ENCODE data around the gene BTBD9.

The BTBD9 gene

DNA sequence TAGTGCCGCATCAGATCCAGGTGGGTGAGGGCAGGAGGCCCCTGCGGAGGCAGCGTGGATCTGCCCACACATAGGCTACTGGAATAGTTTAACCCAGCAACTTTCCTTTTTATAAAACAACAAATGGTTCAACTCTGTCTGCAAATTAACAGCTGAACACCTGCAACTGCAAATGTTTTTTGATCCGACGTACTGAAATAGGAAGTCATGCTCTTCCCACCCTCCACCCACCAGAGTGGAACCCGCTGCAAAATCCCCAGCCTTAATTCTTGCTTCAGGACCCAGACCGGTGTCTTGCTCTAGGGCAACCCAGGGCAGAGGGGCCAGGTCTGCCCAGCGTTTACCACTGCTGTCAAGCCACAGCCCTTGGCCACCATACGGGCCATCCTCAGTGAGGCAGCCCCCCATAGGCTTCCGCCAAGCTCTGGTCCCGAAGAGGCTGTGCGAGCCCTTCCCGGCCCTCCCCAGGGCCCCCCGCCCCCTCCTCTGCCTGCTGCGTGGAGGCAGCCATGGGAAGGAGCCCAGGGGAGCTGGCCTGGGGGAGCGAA, 485.9 kb downstream of the BTBD9 start:
- Histone ChIP-seq H3K36me3 (ENCODE audit: insufficient read depth, insufficient read length, low read length) (peaks cover 10% of the 10 kb centered on the region), H3K9me3 (ENCODE audit: insufficient read depth, low read length) (no peaks in the 10 kb centered on the region), H3K4me1 (ENCODE audit: insufficient read depth, insufficient read length) (peaks cover 5% of the 10 kb centered on the region), H3K4me3 (ENCODE audit: insufficient read length, low read depth) (no peak overlapping the region), H3K27me3 (ENCODE audit: insufficient read depth, insufficient read length) (no peaks in the 10 kb centered on the region), H3K9ac (ENCODE audit: insufficient read length, low read depth) (no peak overlapping the region)
- no peak for DNase-seq (ENCODE audit: low read depth, low spot score)
- no peak for TF ChIP-seq ZNF274 (IDR thresholded peaks at IDR 0.05; ENCODE audit: low read depth, low read length)
- TF ChIP-seq YY1 (IDR thresholded peaks at IDR 0.05; ENCODE audit: insufficient read depth, insufficient read length) = no peak
- TF ChIP-seq SUZ12 (IDR thresholded peaks at IDR 0.05; ENCODE audit: extremely low read depth, insufficient read depth, insufficient read length) = no peak

- DNase-seq (ENCODE audit: low read depth, low spot score) = no peak
- no peaks in the 10 kb centered on the region for H3K9me3 ChIP-seq (ENCODE audit: insufficient read depth, low read length)
- peaks cover 5% of the 10 kb centered on the region for H3K4me1 ChIP-seq (ENCODE audit: insufficient read depth, insufficient read length)
- no peak overlapping the region for H3K9ac ChIP-seq (ENCODE audit: insufficient read length, low read depth)
- no peak overlapping the region for H3K4me3 ChIP-seq (ENCODE audit: insufficient read length, low read depth)
- TF ChIP-seq SUZ12 (IDR thresholded peaks at IDR 0.05; ENCODE audit: extremely low read depth, insufficient read depth, insufficient read length) = no peak
- TF ChIP-seq ZNF274 (IDR thresholded peaks at IDR 0.05; ENCODE audit: low read depth, low read length) = no peak
- TF ChIP-seq YY1 (IDR thresholded peaks at IDR 0.05; ENCODE audit: insufficient read depth, insufficient read length) = no peak
- no peaks in the 10 kb centered on the region for H3K27me3 ChIP-seq (ENCODE audit: insufficient read depth, insufficient read length)
- H3K36me3 ChIP-seq (ENCODE audit: insufficient read depth, insufficient read length, low read length) = peaks cover 10% of the 10 kb centered on the region
These were observed 486.5 kb downstream of the BTBD9 start for GRCh38 chr6:38153076-38153797.

- no peak for DNase-seq (ENCODE audit: low read depth, low spot score)
These were observed 487.1 kb downstream of the BTBD9 start for GRCh38 chr6:38152620-38153019.

GRCh38 chr6:38151580-38152500, 487.9 kb downstream of the BTBD9 start:
- no peak for TF ChIP-seq YY1 (IDR thresholded peaks at IDR 0.05; ENCODE audit: insufficient read depth, insufficient read length)
- TF ChIP-seq SUZ12 (IDR thresholded peaks at IDR 0.05; ENCODE audit: extremely low read depth, insufficient read depth, insufficient read length) = no peak
- no peak for TF ChIP-seq ZNF274 (IDR thresholded peaks at IDR 0.05; ENCODE audit: low read depth, low read length)
- Histone ChIP-seq H3K9ac (ENCODE audit: insufficient read length, low read depth) (no peak overlapping the region), H3K36me3 (ENCODE audit: insufficient read depth, insufficient read length, low read length) (peaks cover 10% of the 10 kb centered on the region), H3K27me3 (ENCODE audit: insufficient read depth, insufficient read length) (no peaks in the 10 kb centered on the region), H3K9me3 (ENCODE audit: insufficient read depth, low read length) (no peaks in the 10 kb centered on the region), H3K4me1 (ENCODE audit: insufficient read depth, insufficient read length) (peaks cover 5% of the 10 kb centered on the region), H3K4me3 (ENCODE audit: insufficient read length, low read depth) (no peak overlapping the region)
- no peak for DNase-seq (ENCODE audit: low read depth, low spot score)

More at GRCh38 chr6:38152620-38153019, 487.1 kb downstream of the BTBD9 start:
- Histone ChIP-seq H3K4me3 (ENCODE audit: insufficient read length, low read depth) (no peak overlapping the region), H3K27me3 (ENCODE audit: insufficient read depth, insufficient read length) (no peaks in the 10 kb centered on the region), H3K4me1 (ENCODE audit: insufficient read depth, insufficient read length) (peaks cover 5% of the 10 kb centered on the region), H3K9ac (ENCODE audit: insufficient read length, low read depth) (no peak overlapping the region), H3K36me3 (ENCODE audit: insufficient read depth, insufficient read length, low read length) (peaks cover 10% of the 10 kb centered on the region), H3K9me3 (ENCODE audit: insufficient read depth, low read length) (no peaks in the 10 kb centered on the region)
- TF ChIP-seq SUZ12 (IDR thresholded peaks at IDR 0.05; ENCODE audit: extremely low read depth, insufficient read depth, insufficient read length) = no peak
- TF ChIP-seq YY1 (IDR thresholded peaks at IDR 0.05; ENCODE audit: insufficient read depth, insufficient read length) = no peak
- no peak for TF ChIP-seq ZNF274 (IDR thresholded peaks at IDR 0.05; ENCODE audit: low read depth, low read length)

- Histone ChIP-seq H3K4me1 (ENCODE audit: insufficient read depth, insufficient read length) (peaks cover 8% of the 10 kb centered on the region), H3K27me3 (ENCODE audit: insufficient read depth, insufficient read length) (no peaks in the 10 kb centered on the region), H3K9ac (ENCODE audit: insufficient read length, low read depth) (no peak overlapping the region), H3K4me3 (ENCODE audit: insufficient read length, low read depth) (no peak overlapping the region), H3K36me3 (ENCODE audit: insufficient read depth, insufficient read length, low read length) (peaks cover 14% of the 10 kb centered on the region), H3K9me3 (ENCODE audit: insufficient read depth, low read length) (no peaks in the 10 kb centered on the region)
- DNase-seq (ENCODE audit: low read depth, low spot score) = no peak
- TF ChIP-seq YY1 (IDR thresholded peaks at IDR 0.05; ENCODE audit: insufficient read depth, insufficient read length) (no peak), ZNF274 (IDR thresholded peaks at IDR 0.05; ENCODE audit: low read depth, low read length) (no peak), SUZ12 (IDR thresholded peaks at IDR 0.05; ENCODE audit: extremely low read depth, insufficient read depth, insufficient read length) (no peak)
These were observed 488.9 kb downstream of the BTBD9 start for GRCh38 chr6:38150681-38151296.

DNA sequence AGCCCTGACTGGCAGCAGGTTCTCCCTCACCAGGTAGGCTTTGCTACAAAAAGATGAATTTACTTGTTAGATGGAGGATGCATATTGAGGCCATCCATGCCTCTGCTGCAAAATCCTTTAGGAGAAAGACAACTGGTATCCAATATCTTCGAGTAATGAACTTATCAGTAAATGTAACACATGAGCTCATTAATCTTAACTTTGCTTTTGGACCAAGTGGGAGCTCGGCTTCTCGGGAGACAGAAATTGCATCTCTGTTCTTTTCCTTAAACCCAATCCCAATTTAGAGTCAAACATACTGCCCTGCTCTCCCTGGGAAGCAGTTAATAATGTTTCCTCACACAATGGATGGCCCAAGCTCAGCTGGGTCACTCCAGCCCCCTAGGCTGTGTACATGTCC, 489.7 kb downstream of the BTBD9 start:
- TF ChIP-seq YY1 (IDR thresholded peaks at IDR 0.05; ENCODE audit: insufficient read depth, insufficient read length) (no peak), SUZ12 (IDR thresholded peaks at IDR 0.05; ENCODE audit: extremely low read depth, insufficient read depth, insufficient read length) (no peak), ZNF274 (IDR thresholded peaks at IDR 0.05; ENCODE audit: low read depth, low read length) (no peak)
- H3K27me3 ChIP-seq (ENCODE audit: insufficient read depth, insufficient read length) = no peaks in the 10 kb centered on the region
- no peak overlapping the region for H3K9ac ChIP-seq (ENCODE audit: insufficient read length, low read depth)
- H3K9me3 ChIP-seq (ENCODE audit: insufficient read depth, low read length) = no peaks in the 10 kb centered on the region
- H3K4me3 ChIP-seq (ENCODE audit: insufficient read length, low read depth) = no peak overlapping the region
- H3K4me1 ChIP-seq (ENCODE audit: insufficient read depth, insufficient read length) = peaks cover 8% of the 10 kb centered on the region
- H3K36me3 ChIP-seq (ENCODE audit: insufficient read depth, insufficient read length, low read length) = peaks cover 16% of the 10 kb centered on the region
- DNase-seq (ENCODE audit: low read depth, low spot score) = no peak

All from NT2/D1 (cell line).